ENCODE data around the gene PRKCQ. TPM values are rescaled to one million over a fixed set of nuclear protein-coding genes. Genes with fewer than 3 reads are reported as not detected.

Gene PRKCQ
- total RNA-seq, 6 experiments from 2014 or later: not detected

DNA sequence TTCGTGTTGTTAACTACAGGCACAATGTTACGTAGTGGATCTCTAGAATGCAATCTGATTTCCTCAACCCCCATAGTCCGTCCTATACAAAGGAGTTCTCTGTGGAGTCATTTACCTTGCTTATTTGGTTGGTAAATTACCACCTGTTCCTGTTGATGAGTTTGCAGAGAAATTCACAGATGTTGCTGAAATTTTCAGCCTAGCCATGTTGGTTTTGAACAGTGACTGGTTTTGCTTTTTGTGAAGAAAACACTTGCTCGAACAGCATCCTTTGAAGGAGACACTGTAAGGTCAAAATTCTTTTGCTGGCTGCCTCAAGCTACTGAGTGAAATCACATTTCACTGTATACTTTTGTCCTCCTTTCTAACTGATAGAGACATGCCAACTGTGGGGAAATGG is 15.4 kb upstream of the PRKCQ start:
- Mint-ChIP-seq H3K27ac (no peak overlapping the region), H3K9me3 (no peaks in the 10 kb centered on the region), H3K4me1 (ENCODE audit: low read depth) (no peaks in the 10 kb centered on the region)

DNA sequence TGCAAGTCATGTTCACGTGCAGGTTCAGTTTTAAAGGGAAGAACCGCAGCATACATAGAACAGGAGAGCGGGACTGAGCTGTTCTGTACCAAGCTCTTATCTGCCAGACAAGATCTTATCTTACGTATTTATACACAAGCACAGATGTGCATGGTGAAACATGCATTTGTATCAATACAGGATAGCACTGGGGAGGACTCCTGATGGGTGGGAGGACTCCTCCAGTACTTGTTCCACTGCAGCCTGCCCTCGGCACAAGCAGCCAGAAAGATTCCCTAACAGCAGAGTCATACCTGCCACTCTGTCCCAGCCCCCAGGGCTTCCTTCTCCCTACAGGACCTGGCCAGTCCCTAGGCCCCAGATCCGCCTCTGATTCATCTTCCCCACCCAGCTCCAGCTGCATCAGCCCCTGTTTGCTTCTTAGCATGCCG is 13.2 kb upstream of the PRKCQ start:
- H3K4me3 Mint-ChIP-seq: no peak overlapping the region
- H3K27me3 Mint-ChIP-seq (ENCODE audit: insufficient read depth): peaks cover 5% of the 10 kb centered on the region
- no peaks in the 10 kb centered on the region for H3K36me3 Mint-ChIP-seq (ENCODE audit: low read depth)

More for the DNA sequence above, 15.4 kb upstream of the PRKCQ start:
- Mint-ChIP-seq H3K4me3 (no peak overlapping the region), H3K27me3 (ENCODE audit: insufficient read depth) (peaks cover 9% of the 10 kb centered on the region), H3K36me3 (ENCODE audit: low read depth) (no peaks in the 10 kb centered on the region)
- TF ChIP-seq, protein P1, sequence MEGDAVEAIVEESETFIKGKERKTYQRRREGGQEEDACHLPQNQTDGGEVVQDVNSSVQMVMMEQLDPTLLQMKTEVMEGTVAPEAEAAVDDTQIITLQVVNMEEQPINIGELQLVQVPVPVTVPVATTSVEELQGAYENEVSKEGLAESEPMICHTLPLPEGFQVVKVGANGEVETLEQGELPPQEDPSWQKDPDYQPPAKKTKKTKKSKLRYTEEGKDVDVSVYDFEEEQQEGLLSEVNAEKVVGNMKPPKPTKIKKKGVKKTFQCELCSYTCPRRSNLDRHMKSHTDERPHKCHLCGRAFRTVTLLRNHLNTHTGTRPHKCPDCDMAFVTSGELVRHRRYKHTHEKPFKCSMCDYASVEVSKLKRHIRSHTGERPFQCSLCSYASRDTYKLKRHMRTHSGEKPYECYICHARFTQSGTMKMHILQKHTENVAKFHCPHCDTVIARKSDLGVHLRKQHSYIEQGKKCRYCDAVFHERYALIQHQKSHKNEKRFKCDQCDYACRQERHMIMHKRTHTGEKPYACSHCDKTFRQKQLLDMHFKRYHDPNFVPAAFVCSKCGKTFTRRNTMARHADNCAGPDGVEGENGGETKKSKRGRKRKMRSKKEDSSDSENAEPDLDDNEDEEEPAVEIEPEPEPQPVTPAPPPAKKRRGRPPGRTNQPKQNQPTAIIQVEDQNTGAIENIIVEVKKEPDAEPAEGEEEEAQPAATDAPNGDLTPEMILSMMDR (IDR thresholded peaks at IDR 0.05): no peak
- no peak for DNase-seq

GRCh38 chr10:6592080-6592479 is 12.0 kb upstream of the PRKCQ start:
- Mint-ChIP-seq H3K4me1 (ENCODE audit: low read depth) (no peaks in the 10 kb centered on the region), H3K27ac (no peak overlapping the region), H3K36me3 (ENCODE audit: low read depth) (no peaks in the 10 kb centered on the region), H3K27me3 (ENCODE audit: insufficient read depth) (peaks cover 5% of the 10 kb centered on the region), H3K4me3 (no peak overlapping the region), H3K9me3 (no peaks in the 10 kb centered on the region)
- TF ChIP-seq, protein P1 (IDR thresholded peaks at IDR 0.05): no peak
- no peak for DNase-seq

More for the DNA sequence above, 13.2 kb upstream of the PRKCQ start:
- DNase-seq: no peak
- H3K4me1 Mint-ChIP-seq (ENCODE audit: low read depth): no peaks in the 10 kb centered on the region
- TF ChIP-seq, protein P1 (IDR thresholded peaks at IDR 0.05): no peak
- no peaks in the 10 kb centered on the region for H3K9me3 Mint-ChIP-seq
- H3K27ac Mint-ChIP-seq: no peak overlapping the region

GRCh38 chr10:6591668-6592067 is 11.6 kb upstream of the PRKCQ start:
- H3K36me3 Mint-ChIP-seq (ENCODE audit: low read depth): no peaks in the 10 kb centered on the region
- TF ChIP-seq, protein P1 (IDR thresholded peaks at IDR 0.05): no peak
- no peak for DNase-seq
- H3K27ac Mint-ChIP-seq: no peak overlapping the region
- H3K4me3 Mint-ChIP-seq: no peak overlapping the region
- H3K9me3 Mint-ChIP-seq: no peaks in the 10 kb centered on the region
- no peaks in the 10 kb centered on the region for H3K4me1 Mint-ChIP-seq (ENCODE audit: low read depth)
- H3K27me3 Mint-ChIP-seq (ENCODE audit: insufficient read depth): peaks cover 5% of the 10 kb centered on the region

DNA sequence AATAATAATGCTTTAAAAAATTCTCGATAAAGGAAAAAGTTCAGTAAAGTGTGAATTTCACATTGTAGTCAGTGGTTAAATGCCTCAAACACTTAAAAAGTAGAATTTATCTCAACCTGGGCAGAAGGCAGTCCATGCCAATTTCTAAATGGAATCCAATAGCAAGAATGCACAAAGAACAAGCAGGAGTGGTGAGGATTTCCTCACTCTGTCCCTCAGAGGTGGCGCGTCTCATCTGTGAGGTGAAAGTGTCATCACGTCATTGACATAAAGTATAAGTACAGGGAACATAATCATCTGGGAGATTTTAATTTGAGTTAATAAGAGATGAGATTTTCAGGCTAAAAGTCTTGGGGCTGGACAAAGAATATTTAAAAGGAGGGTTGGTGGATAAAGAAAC is 10.0 kb upstream of the PRKCQ start:
- H3K27ac Mint-ChIP-seq: no peak overlapping the region
- TF ChIP-seq, protein P1 (IDR thresholded peaks at IDR 0.05): no peak
- peaks cover 5% of the 10 kb centered on the region for H3K27me3 Mint-ChIP-seq (ENCODE audit: insufficient read depth)
- H3K9me3 Mint-ChIP-seq: no peaks in the 10 kb centered on the region
- H3K4me1 Mint-ChIP-seq (ENCODE audit: low read depth): no peaks in the 10 kb centered on the region
- no peak for DNase-seq
- H3K4me3 Mint-ChIP-seq: no peak overlapping the region
- H3K36me3 Mint-ChIP-seq (ENCODE audit: low read depth): no peaks in the 10 kb centered on the region
